ENCODE measurements around the gene MMEL1. TPM values are rescaled to one million over a fixed set of nuclear protein-coding genes. Genes with fewer than 3 reads are reported as not detected.

Gene MMEL1
- total RNA-seq, 1 experiment from 2014 or later, result 4.9 TPM

DNA sequence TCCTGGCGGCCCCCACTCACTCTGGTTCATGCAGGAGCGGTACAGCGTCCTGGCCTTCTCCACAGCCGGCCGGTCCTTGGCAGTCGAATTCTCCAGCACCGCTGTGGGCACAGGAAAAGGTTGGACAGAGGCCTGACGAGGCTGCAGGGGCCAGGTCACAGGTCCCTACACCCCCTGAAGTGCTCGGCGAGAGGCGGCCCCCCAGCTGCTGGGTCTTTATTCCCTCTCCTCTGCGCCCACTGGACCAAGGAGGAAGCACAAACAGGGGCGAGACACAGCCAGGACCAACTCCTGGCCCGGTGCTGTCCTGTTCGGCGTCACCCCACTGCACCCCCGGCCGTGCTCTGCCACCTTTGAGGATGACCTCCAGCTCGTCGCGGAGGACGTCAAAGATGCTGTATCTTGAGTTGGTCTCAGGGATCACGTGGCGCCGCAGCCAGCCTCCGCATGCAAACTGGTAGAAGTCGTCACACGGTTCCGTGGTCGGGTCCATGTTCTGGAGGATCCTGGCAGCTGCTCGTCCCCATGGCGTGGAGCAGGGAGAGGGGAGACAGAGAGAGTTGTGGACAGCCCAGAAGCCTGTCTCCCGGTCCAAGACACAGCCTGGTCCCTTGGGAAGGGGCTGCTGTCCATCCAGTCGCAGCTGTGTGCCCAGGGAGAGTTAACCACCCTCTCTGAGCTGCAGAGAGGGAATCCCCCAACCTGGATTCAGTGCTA lies 23.3 kb downstream of the MMEL1 start:
- no peaks in the 10 kb centered on the region for H3K9me3 ChIP-seq (ENCODE audit: insufficient read depth, low read depth)
- ChIA-PET POLR2A (ENCODE audit: unreplicated experiment) (no interaction called here), CTCF (no interaction called here)
- no peaks in the 10 kb centered on the region for H3K79me2 ChIP-seq (ENCODE audit: low read depth)
- peaks cover 69% of the 10 kb centered on the region for H3K27me3 ChIP-seq (ENCODE audit: insufficient read depth, low read depth)
- H3F3A ChIP-seq (ENCODE audit: insufficient read depth, low read depth), result peaks cover 9% of the 10 kb centered on the region; the same call in 1 of the 2 replicates
- BruUV-seq (replicated peaks), result no TSS peak
- H2AFZ ChIP-seq, result no peak overlapping the region
- H3K4me3 ChIP-seq, result no peak overlapping the region
- no peaks in the 10 kb centered on the region for H4K20me1 ChIP-seq (ENCODE audit: insufficient read depth)
- no peak overlapping the region for H3K4me2 ChIP-seq
- H3K36me3 ChIP-seq (ENCODE audit: low read depth), result no peaks in the 10 kb centered on the region
- TF ChIP-seq EZH2 (IDR thresholded peaks at IDR 0.05; ENCODE audit: low read depth), result no peak
- TF ChIP-seq, protein P1, sequence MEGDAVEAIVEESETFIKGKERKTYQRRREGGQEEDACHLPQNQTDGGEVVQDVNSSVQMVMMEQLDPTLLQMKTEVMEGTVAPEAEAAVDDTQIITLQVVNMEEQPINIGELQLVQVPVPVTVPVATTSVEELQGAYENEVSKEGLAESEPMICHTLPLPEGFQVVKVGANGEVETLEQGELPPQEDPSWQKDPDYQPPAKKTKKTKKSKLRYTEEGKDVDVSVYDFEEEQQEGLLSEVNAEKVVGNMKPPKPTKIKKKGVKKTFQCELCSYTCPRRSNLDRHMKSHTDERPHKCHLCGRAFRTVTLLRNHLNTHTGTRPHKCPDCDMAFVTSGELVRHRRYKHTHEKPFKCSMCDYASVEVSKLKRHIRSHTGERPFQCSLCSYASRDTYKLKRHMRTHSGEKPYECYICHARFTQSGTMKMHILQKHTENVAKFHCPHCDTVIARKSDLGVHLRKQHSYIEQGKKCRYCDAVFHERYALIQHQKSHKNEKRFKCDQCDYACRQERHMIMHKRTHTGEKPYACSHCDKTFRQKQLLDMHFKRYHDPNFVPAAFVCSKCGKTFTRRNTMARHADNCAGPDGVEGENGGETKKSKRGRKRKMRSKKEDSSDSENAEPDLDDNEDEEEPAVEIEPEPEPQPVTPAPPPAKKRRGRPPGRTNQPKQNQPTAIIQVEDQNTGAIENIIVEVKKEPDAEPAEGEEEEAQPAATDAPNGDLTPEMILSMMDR (conservative IDR thresholded peaks at IDR 0.05), result no peak
- H3K9me2 ChIP-seq (ENCODE audit: insufficient read depth), result no peaks in the 10 kb centered on the region
- no peaks in the 10 kb centered on the region for H3K4me1 ChIP-seq (replicated peaks; ENCODE audit: insufficient read depth)
- H3K27ac ChIP-seq, result no peak overlapping the region
- DNase-seq, result no peak
- intact Hi-C loops (cut with micrococcal nuclease; ENCODE audit: unreplicated experiment), result no loop called here

DNA sequence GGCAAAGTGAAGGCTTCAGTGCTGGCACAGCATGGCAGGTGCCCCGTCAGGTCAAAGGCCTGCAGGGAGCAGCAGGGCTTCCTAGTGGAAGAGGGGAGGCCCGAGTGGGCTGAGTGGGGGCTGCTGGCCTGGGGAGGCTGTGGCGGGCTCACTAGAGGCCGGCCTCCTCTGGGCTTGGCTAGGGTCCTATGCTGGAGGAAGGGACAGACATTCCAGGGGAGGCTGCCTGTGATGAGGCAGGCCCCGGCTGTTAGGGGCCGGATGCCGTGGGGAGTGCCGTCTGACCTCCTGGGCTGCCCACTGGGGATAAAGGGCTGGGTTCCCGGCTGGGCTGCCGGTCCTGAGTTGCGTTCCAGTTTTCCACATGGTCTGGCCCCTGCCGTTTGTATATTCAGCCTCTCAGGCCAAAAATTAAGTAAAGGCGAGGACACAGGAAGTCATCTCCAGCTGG lies 25.1 kb downstream of the MMEL1 start:
- H3K36me3 ChIP-seq (ENCODE audit: low read depth), result no peaks in the 10 kb centered on the region
- CTCF ChIA-PET, result no interaction called here
- H4K20me1 ChIP-seq (ENCODE audit: insufficient read depth), result no peaks in the 10 kb centered on the region
- no peaks in the 10 kb centered on the region for H3K9me3 ChIP-seq (ENCODE audit: insufficient read depth, low read depth)
- no peak overlapping the region for H3K27ac ChIP-seq
- TF ChIP-seq, protein P1 (conservative IDR thresholded peaks at IDR 0.05), result no peak
- no peak for TF ChIP-seq EZH2 (IDR thresholded peaks at IDR 0.05; ENCODE audit: low read depth)
- H2AFZ ChIP-seq, result no peak overlapping the region
- intact Hi-C loops (cut with micrococcal nuclease; ENCODE audit: unreplicated experiment), result no loop called here
- H3K79me2 ChIP-seq (ENCODE audit: low read depth), result no peaks in the 10 kb centered on the region
- H3K4me3 ChIP-seq, result no peak overlapping the region
- POLR2A ChIA-PET (ENCODE audit: unreplicated experiment), result no interaction called here
- no peak for DNase-seq
- H3K4me2 ChIP-seq, result no peak overlapping the region
- BruUV-seq (replicated peaks), result no TSS peak
- H3K9me2 ChIP-seq (ENCODE audit: insufficient read depth), result no peaks in the 10 kb centered on the region
- H3F3A ChIP-seq (ENCODE audit: insufficient read depth, low read depth), result peaks cover 9% of the 10 kb centered on the region; the same call in 1 of the 2 replicates
- no peaks in the 10 kb centered on the region for H3K4me1 ChIP-seq (replicated peaks; ENCODE audit: insufficient read depth)
- H3K27me3 ChIP-seq (ENCODE audit: insufficient read depth, low read depth), result peaks cover 70% of the 10 kb centered on the region

DNA sequence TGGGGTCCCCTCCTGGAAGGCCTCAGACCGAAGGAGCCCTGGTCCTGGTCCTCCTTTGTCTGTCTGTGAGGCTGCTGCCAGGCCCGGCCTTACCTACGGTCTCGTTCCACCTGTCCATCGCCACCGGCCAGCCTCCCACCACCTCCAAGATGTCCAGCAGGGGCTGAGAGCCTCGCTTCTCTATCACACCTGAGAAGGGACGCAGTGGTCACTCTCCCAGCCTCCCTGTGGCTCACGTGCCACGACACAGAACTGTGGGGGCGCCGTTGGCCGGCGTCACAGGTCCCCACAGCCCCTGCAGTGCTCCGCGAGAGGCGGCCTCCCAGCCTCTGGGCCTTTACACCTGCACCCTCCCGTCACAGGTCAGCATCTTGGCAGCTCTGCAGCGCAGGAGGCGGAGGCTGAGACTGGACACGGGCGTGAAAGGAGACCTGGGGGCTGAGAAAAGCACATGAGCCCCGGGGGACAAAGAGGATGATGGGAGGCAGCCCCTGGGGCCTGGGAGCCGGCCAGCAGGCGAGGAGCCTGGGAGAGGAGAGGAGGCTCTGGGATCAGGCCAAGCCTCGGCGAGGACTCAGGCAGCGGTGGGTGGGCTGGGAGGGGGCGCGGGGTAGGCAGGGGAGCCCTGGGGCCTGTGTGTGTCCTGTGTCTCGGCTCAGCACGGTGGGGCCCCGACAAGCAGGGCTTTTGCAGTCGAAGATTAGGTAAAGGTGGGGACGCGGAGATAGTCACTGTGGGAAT lies 25.8 kb downstream of the MMEL1 start:
- peaks cover 9% of the 10 kb centered on the region; the same call in 1 of the 2 replicates for H3F3A ChIP-seq (ENCODE audit: insufficient read depth, low read depth)
- TF ChIP-seq EZH2 (IDR thresholded peaks at IDR 0.05; ENCODE audit: low read depth), result no peak
- TF ChIP-seq, protein P1 (conservative IDR thresholded peaks at IDR 0.05), result no peak
- H3K4me2 ChIP-seq, result no peak overlapping the region
- no peak for DNase-seq
- ChIA-PET CTCF (no interaction called here), POLR2A (ENCODE audit: unreplicated experiment) (no interaction called here)
- intact Hi-C loops (cut with micrococcal nuclease; ENCODE audit: unreplicated experiment), result no loop called here
- peaks cover 70% of the 10 kb centered on the region for H3K27me3 ChIP-seq (ENCODE audit: insufficient read depth, low read depth)
- H3K4me3 ChIP-seq, result no peak overlapping the region
- no peaks in the 10 kb centered on the region for H4K20me1 ChIP-seq (ENCODE audit: insufficient read depth)
- H3K9me3 ChIP-seq (ENCODE audit: insufficient read depth, low read depth), result no peaks in the 10 kb centered on the region
- H3K4me1 ChIP-seq (replicated peaks; ENCODE audit: insufficient read depth), result no peaks in the 10 kb centered on the region
- no peaks in the 10 kb centered on the region for H3K36me3 ChIP-seq (ENCODE audit: low read depth)
- no TSS peak for BruUV-seq (replicated peaks)
- no peak overlapping the region for H2AFZ ChIP-seq
- H3K79me2 ChIP-seq (ENCODE audit: low read depth), result no peaks in the 10 kb centered on the region
- H3K27ac ChIP-seq, result no peak overlapping the region
- no peaks in the 10 kb centered on the region for H3K9me2 ChIP-seq (ENCODE audit: insufficient read depth)

All from PC-9 (cell line).